Inflammatory macrophage treated with lipopolysaccharide for 1 hour (primary cell): ENCODE data around the gene CACNA1I.
"Not testable (repeated sequence)": the region's sequence is repeated elsewhere in the genome, so short reads cannot be mapped to it uniquely, and the experiment has no call there.

Source experiments
- DNase-seq, 2 donors: peaks; one replicate each; pipeline ENCODE4 v3.0.0-alpha.2; 2020 to 2022

The CACNA1I gene

DNA sequence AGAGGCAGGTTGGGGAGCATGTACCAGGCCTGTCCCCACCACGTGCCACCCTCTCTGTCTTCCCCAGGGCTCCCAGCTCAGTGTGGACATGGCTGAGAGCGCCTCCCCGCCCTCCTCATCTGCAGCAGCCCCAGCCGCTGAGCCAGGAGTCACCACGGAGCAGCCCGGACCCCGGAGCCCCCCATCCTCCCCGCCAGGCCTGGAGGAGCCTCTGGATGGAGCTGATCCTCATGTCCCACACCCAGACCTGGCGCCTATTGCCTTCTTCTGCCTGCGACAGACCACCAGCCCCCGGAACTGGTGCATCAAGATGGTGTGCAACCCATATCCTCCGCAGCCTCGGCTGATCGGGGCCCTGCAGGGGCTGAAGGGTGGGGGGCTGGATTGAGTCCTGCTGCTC is at the start of gene CACNA1I:
TSS of gene CACNA1I (plus strand) at position 89 of the 400 bp plus-strand sequence. CDS start at position 89, 0 bp downstream.
- DNase-seq = no peak

DNA sequence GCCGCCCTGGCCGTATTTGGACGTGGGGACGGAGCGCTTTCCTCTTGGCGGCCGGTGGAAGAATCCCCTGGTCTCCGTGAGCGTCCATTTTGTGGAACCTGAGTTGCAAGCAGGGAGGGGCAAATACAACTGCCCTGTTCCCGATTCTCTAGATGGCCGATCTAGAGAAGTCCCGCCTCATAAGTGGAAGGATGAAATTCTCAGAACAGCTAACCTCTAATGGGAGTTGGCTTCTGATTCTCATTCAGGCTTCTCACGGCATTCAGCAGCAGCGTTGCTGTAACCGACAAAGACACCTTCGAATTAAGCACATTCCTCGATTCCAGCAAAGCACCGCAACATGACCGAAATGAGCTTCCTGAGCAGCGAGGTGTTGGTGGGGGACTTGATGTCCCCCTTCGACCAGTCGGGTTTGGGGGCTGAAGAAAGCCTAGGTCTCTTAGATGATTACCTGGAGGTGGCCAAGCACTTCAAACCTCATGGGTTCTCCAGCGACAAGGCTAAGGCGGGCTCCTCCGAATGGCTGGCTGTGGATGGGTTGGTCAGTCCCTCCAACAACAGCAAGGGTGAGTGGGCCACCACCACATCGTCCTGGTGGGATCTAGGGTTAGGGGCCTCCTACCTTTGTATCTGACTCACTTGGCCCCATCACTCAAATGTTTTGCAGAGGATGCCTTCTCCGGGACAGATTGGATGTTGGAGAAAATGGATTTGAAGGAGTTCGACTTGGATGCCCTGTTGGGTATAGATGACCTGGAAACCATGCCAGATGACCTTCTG is 49.3 kb upstream of the CACNA1I start:
- peak; percentile 85 to 92 for DNase-seq

DNA sequence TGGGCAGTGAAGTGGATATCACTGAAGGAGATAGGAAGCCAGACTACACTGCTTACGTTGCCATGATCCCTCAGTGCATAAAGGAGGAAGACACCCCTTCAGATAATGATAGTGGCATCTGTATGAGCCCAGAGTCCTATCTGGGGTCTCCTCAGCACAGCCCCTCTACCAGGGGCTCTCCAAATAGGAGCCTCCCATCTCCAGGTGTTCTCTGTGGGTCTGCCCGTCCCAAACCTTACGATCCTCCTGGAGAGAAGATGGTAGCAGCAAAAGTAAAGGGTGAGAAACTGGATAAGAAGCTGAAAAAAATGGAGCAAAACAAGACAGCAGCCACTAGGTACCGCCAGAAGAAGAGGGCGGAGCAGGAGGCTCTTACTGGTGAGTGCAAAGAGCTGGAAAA is 48.5 kb upstream of the CACNA1I start:
- DNase-seq = not testable (repeated sequence)

DNA sequence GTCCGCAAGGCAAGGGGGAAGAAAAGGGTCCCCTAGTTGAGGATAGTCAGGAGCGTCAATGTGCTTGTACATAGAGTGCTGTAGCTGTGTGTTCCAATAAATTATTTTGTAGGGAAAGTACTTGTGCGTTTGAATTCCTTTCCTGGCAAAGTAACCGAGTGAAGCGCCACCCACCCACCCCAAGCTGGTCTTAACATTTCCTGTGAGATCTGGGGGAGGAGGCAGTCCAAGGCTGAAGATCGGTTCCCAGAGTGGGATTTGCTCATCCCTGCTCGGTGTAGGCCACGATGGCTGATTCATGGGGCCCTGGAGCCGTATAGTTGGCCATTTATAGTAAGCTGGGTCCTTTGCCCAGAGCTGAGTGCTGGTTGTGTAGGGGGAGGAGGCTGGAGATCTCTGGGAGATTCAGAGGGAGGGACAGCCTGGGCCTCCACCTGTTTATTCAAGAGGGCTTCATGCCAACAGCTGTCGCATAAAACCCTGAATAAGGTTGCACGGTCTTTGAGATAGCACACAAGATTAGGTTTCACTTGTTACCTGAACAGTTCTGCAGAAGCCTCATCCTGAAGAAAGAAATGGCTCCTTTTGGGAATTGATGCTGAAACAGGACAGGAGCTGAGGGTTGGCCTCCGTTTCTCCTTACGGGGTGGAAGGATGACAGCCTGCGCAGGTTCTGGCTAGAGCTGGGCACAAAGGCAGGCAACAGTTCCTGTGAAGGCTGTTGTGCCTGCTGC is 47.8 kb upstream of the CACNA1I start:
- no peak for DNase-seq

DNA sequence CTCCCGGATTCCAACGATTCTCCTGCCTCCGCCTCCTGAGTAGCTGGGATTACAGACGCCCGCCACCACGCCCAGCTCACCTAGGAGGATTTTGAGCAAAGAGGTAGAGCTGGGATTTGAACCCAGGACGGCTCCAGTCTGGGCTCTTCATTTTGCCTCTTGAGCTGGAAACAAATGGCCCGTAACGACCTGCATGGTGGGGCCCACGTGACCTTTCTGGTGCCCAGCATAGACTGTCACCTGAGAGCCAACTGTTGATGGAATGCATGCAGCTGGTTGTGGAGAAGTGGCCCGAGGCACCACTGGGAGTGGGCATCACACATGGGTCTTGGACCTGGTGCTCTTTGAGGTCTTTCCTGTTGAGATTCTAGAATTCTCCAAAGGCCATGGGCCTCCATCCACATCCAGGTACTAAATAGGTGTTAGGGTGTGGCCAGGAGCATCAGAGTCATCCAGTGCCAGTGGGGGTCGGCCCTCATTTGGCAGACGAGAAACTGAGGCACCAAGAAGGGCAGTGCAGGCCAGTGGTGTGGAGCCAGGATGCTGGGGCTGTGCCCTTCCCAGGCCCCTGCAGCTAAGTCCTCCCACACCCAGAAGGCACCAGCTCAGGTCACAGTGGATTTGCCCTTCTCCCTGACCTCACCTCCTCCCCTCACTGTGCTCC is 46.3 kb upstream of the CACNA1I start:
- DNase-seq = no peak

DNA sequence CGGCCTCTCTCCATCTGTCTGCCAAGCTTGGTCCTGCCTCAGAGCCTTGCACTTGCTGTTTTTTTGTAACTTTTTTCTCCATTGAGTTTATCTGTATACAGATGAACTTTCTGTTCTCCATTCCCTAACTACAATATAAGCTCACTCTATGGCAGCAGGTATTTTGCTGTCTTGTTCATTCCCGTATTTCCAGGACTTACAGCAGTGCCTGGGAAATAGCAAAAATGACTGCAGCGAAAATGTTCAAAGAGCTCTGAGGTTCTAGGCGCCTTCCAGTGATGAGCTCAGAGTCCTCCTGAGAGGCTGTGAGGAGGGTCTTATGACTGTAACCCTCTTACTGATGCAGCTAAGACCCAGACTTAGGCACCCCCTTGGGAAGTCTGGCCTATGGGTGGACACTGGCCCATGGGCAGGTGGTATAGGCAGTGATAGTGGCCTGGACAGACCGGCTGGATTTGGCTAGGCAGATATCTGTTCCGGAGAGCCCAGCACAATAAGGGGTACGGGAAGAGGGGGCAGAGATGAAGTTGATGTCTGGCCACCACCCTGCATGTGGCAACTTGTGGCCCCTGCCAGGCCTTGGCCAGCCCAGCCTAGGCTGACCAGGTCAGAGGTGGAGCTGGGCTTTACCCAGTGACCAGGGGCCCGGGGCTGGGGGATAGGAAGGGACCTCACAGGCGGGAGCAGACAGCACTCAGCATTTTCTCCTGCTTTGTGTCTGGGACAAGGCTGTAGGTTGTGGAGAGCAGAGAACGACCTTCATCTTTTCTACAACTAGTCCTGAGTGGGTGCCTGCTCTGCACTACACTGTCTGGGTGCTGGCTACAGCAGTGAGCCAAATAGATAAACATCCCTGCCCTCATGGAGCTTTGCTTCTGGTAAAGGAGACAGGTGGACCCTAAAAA is 45.5 kb upstream of the CACNA1I start:
- no peak for DNase-seq

DNA sequence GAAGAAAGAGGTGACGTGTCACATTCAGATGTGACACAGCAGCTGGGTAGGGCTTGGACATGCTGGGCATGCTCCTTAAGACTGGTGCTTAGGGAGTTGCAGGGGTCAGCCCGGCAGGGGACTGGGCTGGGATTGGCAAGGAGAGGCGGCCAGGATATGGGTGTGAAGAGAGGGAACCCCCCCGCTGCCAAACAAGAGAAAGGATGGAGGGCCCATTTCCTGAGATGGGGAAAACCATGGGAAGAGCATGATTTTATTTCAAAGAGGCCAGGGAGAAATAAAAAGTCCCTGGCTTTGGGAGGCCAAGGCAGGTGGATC is 44.9 kb upstream of the CACNA1I start:
- DNase-seq = no peak

DNA sequence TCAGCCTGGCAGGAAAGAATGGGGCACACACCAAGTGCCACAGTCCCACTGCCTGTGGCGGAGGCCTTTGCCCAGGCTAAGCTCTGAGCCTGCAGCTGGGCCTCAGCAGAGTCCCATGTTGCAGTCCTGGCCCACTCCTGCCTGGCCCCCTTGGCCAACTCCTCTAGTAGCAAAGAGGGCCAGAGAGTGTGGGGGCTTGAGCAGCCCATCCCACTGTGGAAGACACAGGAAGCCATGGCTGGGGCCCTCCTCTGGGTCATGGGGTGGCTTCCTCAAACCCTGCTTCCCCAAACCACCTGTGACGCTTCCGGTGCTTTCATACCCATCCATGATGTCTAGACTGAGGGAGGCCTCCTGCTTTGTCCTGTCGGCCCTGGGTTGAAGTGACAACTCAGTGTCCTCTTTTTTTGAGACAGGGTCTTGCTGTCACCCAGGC is 43.8 kb upstream of the CACNA1I start:
- DNase-seq = no peak

DNA sequence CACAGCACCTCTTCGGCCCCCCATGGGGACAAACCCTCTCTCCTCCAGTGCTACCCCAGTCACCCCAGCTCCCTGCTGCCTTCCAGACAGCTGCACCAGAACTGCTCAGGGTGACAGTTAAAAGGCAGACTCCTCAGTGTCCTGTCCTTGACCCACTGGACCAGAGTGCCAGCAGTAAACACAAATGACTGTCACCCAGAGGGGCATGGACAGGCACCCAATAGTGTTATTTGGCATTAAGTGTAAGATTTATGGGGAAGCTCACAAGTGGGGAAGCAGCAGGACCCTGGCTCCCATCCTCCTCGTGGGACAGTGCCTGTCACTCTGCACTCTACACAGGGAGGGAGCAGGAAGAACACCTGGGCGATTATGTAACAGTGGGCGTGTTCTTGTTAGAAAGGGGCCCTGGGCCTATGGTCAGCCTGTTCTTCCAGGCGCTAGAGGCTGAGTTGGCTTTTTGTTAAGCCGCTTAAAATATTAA is 43.0 kb upstream of the CACNA1I start:
- DNase-seq = no peak

DNA sequence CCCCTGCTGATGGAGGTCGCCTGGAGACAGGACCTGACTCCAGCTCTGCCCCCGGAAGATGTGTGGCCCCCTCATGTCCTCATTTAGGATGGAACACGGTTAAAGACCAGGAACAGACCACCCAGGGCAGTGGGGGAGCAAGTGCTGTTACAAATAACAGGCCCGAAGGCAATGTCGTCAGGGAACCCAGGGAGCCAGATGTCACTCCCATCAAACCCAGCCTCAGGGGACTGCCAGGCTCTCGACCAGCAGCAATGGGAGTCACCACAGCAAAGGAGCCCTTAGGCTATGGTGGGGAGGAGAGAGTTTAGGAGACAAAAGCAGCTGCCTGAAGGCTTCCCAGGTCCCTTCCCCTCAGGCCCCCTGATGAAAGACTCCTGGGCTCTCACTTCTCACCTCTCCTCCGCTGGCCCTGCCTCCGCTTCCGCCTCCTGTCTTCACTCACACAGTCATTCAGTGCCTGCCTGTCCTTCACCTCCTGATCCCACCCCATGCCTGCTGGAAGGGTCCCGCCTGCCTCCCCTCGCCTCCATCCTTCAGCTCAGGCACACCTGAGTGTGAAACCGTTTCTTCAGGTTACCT is 42.4 kb upstream of the CACNA1I start:
- no peak for DNase-seq

DNA sequence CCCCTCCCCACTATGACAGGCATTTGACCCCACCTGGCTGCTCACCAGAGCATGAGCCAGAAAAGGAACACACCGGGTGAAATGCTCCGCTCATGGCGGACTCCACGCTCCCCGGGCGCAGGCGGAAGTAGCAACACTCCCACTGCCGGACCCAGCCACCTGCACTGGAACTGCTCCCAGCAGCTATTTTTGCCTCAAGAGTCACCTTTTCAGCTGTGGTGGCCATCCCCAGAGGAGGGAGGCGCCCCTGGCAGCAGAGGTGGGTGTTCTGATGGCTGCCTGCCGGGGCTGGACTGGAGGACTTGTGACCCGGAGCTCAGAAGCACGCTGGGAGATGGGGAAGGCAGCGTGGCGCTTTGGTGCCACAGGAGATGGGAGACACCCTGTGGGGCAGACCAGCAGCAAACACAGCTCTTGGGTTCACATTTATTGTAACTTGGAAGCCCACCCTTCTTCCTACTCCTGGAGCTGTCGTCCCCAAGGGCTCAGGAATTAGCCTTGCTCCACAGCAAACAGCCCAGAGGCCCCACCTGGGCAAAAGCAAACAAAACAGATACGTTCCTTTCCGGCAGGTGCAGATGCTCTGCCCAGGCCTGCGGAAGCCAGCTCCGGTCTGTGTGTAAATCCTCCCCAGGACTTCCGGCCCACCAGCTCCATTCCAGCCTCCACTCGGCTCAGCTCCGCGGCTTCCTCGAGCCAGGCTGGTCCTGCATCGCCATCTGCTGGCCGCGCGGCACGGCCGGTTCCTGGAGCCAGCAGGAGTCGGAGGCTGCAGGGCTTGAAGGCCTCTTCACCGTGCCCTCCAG is 41.7 kb upstream of the CACNA1I start:
- DNase-seq = peak; percentile 79 to 94

DNA sequence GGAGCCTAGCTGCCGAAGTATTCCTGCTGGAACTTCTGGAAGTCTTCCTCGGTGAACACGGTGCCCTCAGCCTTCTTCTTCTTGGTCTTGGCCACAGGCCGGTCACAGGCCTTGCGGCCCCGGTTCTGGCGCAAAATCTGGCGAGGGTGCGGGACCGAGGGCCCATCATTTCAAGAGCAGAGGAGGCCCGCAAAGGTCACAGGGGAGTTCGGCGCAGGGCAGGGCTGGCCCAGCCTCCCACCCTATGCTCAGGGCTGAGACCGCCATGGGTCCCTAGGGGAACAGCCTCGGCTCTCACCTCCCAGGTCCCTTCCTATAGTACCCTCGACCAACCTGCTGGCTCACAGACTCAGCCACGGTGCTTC is 41.1 kb upstream of the CACNA1I start:
- no peak for DNase-seq

DNA sequence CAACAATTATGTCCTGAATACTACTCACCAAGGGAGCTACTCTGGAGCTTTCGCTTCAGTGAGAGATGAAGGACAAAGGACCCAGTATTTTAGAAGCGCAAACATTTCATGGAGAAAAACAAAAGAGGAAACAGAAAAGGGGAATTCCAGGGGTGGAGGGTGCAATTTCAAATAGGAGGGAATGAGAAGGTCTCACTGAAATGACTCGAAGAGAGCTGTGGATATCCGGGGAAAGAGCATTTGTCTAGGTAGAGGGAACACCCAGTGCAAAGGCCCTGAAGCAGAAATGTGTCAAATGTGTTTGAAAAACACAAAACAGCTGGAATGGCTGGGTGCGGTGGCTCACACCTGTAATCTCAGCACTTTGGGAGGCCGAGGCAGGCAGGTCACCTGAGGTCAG is 40.4 kb upstream of the CACNA1I start:
- peak; percentile 56 to 57 for DNase-seq

DNA sequence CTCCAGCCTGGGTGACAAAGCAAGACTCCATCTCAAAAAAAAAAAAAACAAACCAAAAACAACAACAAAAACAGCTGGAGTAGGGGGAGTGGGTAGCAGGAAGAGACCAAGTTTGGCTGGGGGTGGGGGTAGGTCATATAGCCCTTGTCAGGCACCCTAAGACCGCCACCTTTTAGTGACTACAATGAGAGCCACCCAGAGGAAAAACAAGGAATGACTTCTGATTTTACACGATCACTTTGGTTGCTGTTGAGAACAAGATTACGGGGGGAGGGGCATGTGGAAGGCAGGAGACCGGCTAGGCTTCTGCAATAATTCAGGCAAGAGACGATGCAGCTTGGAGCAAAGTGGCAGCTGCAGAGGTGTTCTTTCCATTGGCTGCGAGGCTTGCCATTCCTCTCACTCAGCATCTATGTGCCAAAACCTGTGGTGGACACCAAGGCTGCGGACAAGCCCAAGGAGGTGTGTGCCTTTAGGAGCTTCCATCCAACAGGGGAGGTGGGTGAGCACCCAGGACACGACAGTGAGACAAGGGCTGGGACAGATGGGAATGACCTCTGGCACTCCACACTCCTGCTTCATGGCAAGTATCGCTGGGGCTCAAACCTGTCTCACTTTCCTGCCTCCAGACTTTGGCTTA is 39.7 kb upstream of the CACNA1I start:
- peak; percentile 31 to 45 for DNase-seq

DNA sequence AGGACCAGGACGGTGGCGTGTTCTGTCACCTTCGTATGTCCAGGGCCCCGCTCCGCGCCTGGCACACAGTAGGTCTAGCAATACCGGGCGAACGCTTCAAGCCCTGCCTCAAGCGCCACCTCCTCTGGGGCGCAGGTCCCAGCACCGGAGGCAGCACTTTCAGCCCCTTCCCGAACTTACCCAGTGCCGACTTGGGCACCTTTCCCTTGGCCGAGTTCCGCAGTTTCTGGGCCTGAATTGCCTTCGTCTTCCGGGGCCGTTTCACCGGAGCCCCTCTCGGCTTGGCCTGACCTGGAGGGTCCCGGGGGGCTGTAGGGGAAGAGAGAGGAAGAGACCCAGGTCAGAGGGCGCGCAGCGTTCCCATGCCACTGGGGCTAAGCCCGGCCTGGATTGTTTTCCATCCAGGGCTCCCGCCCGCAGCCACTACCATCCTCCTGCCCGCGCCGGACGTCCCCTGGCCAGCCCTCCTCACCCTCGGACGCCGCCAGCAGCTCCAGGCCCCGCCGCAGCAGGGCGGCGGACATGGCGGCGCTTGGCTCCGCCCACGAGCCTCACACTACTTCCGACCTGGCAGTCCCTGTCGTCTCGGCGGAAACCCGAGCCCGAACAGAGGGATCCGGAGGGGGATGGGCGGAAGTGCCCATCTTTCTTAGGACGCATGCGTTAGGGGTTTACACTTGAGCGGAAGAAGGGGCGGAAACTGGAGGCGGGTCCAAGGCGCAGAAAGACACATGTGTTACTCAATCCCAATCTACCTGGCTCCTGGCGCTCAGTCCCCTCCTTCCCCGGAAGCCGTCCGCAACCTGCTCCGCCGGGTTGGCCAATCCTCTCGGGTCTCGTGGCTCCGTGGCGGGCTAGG is 38.1 kb upstream of the CACNA1I start, which contains the start of gene RPS19BP1:
TSS of gene RPS19BP1 (minus strand) at position 534 of the 859 bp plus-strand sequence. CDS start at position 524, 10 bp downstream.
- peak; percentile 92 to 96 for DNase-seq

DNA sequence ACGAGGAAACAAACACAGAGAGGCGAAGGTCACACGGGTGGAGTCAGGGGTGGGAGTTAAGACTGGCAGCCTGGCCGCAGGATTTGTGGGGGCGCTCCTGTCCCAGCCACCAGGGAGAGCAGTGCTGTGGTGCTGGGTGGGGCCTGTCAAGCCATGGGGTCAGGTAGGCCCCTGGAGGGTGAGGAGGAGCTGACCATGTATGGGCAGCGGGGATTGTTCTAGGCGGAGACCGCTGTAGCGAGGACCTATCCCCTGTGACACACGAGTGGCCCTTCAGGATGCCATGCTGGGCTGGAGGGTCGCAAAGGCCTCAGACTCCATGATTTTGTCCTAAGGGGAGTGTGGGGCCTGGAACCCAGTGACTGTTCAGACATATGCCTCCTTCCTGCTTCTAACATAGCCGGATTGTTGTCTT is 36.5 kb upstream of the CACNA1I start:
- no peak for DNase-seq

DNA sequence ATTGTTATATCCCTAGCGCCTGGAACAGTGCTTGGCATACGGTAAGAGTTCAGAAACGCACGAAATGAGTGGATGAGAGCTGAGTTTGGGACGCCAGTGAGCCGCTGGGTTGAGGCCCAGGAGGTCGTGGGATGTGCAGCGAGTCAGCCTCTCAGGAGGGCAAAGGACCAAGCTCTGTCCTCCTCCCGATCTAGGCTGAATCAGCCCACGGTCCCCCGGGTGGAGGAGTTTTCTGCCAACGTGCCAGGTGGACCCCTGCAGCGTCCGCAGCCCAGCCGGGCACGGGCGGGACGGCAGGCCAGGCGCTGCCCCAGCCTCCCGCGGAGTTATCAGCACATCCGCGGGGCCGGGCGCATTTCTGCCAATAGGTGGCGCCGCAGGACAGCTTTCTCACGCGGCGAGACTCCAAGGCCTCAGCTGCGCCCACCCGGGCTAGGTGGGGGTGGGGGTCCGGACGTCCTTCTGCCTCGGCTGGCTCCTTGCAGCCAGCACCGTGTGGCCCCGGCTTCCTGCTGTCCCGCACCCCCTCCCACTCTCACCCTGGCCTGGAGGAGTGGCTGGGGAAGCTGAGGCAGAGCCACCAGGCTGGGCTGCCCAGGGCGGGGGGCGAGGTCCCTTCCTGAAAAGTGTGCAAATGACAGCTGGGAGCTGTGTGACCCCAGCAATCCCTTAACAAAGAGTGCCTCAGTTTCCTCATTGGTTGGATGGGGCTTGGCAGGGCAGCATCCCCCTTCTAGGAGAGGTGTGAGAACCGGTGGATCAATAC is 35.8 kb upstream of the CACNA1I start:
- DNase-seq = peak; percentile 31 to 84

DNA sequence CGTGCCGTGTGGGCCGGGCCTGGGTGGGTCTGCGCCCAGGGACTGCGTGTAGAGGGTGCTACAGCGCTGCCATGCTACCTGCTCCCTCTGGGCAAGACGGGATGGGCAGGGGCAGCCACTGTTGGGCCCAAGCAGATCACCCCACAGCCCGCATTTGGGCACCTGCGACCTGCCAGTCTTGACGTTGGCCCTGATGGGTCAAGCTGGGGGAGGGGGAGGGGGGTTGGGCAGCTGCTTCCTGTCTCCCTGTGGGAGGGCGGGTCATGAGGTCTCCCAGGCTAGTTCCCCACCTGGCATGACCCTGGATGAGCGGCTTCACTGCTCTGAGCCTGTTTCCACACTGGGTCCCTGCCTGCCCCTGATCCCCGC is 35.2 kb upstream of the CACNA1I start:
- no peak for DNase-seq
